ENCODE data around the gene BRIP1.
A peak's percentile ranks its signal among the peaks of the same experiment; 100 is the strongest.

The BRIP1 gene

GRCh38 chr17:61660746-61661485 lies 202.4 kb downstream of the BRIP1 start:
- no peak for DNase-seq (ENCODE audit: low read depth)

- no peak for DNase-seq (ENCODE audit: low read depth)
These were observed 203.9 kb downstream of the BRIP1 start for GRCh38 chr17:61659437-61659836.

- no peak for DNase-seq (ENCODE audit: low read depth)
These were observed 205.1 kb downstream of the BRIP1 start for GRCh38 chr17:61658183-61658582.

GRCh38 chr17:61657338-61657737 lies 206.0 kb downstream of the BRIP1 start:
- no peak for DNase-seq (ENCODE audit: low read depth)

GRCh38 chr17:61656721-61657217 lies 206.6 kb downstream of the BRIP1 start:
- DNase-seq (ENCODE audit: low read depth): no peak

- no peak for DNase-seq (ENCODE audit: low read depth)
These were observed 212.6 kb downstream of the BRIP1 start for GRCh38 chr17:61650749-61651148.

GRCh38 chr17:61648587-61648986 lies 214.7 kb downstream of the BRIP1 start:
- DNase-seq (ENCODE audit: low read depth): no peak

GRCh38 chr17:61647047-61647446 lies 216.3 kb downstream of the BRIP1 start:
- DNase-seq (ENCODE audit: low read depth): peak; percentile 5

- no peak for DNase-seq (ENCODE audit: low read depth)
These were observed 216.8 kb downstream of the BRIP1 start for GRCh38 chr17:61646482-61646881.

- no peak for DNase-seq (ENCODE audit: low read depth)
These were observed 217.4 kb downstream of the BRIP1 start for GRCh38 chr17:61645920-61646319.

GRCh38 chr17:61644800-61645774 lies 218.2 kb downstream of the BRIP1 start:
- DNase-seq (ENCODE audit: low read depth): no peak

GRCh38 chr17:61642768-61643167 lies 220.6 kb downstream of the BRIP1 start:
- no peak for DNase-seq (ENCODE audit: low read depth)

- no peak for DNase-seq (ENCODE audit: low read depth)
These were observed 221.6 kb downstream of the BRIP1 start for GRCh38 chr17:61641715-61642114.

GRCh38 chr17:61641084-61641483 lies 222.2 kb downstream of the BRIP1 start:
- no peak for DNase-seq (ENCODE audit: low read depth)

GRCh38 chr17:61639818-61640217 lies 223.5 kb downstream of the BRIP1 start:
- no peak for DNase-seq (ENCODE audit: low read depth)

- no peak for DNase-seq (ENCODE audit: low read depth)
These were observed 225.2 kb downstream of the BRIP1 start for GRCh38 chr17:61638087-61638486.

- peak; percentile 25 for DNase-seq (ENCODE audit: low read depth)
These were observed 227.4 kb downstream of the BRIP1 start for GRCh38 chr17:61635913-61636432.

- no peak for DNase-seq (ENCODE audit: low read depth)
These were observed 228.3 kb downstream of the BRIP1 start for GRCh38 chr17:61634942-61635538.

GRCh38 chr17:61634011-61634539 lies 229.3 kb downstream of the BRIP1 start:
- DNase-seq (ENCODE audit: low read depth): no peak

- DNase-seq (ENCODE audit: low read depth): no peak
These were observed 230.5 kb downstream of the BRIP1 start for GRCh38 chr17:61632826-61633225.

- DNase-seq (ENCODE audit: low read depth): no peak
These were observed 231.5 kb downstream of the BRIP1 start for GRCh38 chr17:61631800-61632199.
